GM19468 (cell line): ENCODE data around the gene PAM.
"Not testable (repeated sequence)": the region's sequence is repeated elsewhere in the genome, so short reads cannot be mapped to it uniquely, and the experiment has no call there.

Experiments
- ATAC-seq: cut with Tn5 transposase; IDR thresholded peaks from one replicate; pipeline ENCODE4 v1.9.1; 2021; ENCODE audit warnings: mild to moderate bottlenecking, moderate library complexity, moderate number of reproducible peaks; ENCODE audit not compliant: unreplicated experiment; ENCODE audit errors: extremely low read depth

The PAM gene

DNA sequence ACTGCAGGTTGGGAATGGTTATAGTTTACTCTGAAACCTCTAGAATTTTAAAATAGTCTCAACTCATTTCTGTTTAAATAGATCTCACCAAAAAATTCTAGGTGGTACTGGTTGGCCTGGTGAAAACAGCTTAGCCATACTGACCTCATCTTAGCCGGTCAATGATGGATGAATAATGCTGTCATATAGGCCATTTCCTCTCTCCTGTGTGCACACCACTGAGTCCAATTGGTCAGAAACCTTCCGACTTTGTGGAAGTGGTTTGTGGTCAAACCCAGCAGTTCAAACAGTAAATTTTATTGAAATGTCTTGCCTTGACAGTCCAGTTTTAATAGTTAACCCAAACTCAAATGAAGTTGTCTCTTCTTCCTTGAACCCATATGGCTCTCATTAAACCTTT, 266.2 kb downstream of the PAM start:
- ATAC-seq, result peak; percentile 91

DNA sequence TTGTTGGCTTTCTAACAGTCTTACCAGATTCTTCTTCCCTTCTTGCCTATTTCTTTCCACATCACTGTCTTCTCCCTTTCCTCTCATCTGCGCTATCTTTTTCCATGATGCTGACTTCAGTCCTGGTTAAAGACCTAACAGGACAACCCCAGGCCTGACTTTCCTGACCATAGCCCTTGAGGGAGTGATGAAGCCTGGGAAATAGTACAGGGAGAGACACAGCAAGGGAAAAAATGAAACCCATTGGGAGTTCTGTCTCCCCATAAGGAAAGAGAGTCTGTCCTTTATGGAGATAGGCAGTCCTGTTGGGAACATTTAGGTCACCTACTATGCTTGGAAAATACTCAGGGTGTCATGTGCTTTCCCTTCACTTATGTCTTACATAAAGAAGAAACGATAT, 272.2 kb downstream of the PAM start:
- ATAC-seq, result no peak

DNA sequence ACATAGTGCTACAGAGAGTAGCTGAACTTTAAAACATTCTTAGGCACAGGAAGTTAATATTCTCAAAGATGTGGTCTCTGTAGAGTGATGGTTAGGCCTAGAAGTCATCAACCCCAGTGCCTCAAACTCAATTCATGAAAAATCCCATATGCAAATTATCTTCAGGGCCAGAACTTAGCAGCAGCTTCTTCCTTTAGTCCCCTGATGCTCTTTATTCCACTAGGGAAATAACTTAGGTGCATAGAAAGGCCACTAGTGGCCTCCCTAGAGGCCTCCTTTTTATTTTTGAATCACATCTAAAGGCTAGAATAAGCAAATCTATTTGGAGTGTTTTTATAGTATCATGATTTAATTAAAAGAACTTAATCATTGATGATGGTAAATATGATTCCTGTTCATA, 276.5 kb downstream of the PAM start:
- ATAC-seq, result no peak

DNA sequence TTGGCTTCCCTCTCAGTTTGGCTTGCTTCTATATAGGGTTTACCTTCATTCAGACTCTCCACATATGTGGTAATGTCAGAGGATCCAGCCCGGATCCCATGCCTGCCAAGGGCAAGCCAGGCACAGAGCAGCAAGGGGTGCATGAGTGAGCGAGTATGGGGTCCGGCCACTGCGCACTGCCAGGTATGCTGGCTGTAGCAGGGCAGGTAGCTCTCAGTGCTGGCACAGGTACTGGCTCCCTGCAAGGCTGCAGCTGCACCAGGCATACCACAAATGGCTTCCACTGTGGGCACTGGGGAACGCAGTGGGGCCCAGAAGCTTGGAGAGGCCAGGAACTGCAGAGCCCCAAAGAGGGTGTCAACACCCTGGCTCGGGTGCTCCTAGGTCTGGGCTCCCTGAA, 278.6 kb downstream of the PAM start:
- ATAC-seq, result no peak

DNA sequence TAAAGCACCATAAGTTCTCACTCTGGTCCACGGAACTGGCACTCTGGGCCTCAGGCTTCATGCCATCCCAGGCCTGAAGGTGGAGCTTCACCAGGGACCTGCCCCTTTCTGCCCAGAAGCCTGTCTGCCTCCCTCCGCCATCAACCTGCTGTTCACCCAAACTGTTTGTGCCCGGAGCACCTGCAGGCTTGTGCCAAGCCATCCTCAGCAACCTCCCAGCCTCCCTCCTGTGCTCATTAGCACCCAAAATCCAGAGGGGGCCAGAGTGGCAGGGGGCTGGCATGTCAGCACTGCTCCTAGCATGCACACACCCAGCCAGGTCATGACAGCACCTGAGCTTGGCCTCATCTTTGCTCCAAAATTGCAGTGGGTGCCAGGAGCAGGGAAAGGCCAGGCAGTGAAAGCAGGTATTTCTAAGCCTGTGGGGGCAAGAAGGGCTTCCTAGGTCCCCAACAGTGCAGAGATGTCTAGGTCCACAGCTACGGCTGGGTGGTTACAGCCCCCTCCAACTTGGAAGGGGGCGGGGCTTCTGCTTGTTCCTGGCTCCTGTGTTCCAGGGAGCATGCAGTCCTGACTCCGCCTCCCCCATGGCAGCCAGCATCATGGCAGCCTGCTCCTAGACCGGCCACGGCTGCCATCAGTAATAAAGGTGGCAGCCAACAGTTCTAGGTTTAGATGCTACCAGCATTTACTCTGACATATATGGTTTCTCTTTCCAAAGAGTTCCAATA, 279.7 kb downstream of the PAM start:
- ATAC-seq, result no peak

DNA sequence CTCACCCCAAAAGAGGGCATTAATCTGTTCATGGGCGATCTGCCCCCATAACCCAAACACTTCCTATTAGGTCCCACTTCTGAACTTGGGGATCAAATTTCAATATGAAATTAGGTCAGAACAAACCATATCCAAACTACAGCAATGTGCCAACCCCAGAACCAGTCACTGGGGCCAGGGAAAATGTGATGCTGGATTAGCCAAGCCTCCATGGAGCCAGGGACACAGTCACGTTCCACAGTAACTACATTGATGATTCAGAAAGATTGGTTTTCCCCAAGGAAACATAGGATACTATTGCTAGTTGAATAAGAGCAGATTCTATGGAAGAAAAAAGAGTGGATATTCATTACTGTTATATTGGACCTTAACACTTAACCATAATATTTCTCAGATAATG, 280.6 kb downstream of the PAM start:
- ATAC-seq, result no peak

DNA sequence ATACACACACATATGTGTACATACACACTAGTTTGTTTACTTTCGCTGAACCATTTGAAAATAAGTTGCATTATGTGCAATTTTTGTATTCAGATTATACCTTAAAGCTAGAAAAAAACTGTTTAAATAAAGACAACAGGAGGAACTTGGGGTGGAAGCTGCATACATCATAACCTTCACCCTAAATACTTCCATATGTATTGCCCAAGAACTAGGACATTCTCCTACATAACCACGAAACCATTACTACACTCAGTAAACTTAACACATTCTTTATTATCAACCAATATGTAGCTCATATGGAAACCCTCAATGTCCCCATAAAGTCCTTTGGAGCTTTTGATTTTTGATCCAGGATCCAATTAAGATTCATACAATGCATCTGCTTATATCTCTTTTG, 281.5 kb downstream of the PAM start:
- ATAC-seq, result no peak

DNA sequence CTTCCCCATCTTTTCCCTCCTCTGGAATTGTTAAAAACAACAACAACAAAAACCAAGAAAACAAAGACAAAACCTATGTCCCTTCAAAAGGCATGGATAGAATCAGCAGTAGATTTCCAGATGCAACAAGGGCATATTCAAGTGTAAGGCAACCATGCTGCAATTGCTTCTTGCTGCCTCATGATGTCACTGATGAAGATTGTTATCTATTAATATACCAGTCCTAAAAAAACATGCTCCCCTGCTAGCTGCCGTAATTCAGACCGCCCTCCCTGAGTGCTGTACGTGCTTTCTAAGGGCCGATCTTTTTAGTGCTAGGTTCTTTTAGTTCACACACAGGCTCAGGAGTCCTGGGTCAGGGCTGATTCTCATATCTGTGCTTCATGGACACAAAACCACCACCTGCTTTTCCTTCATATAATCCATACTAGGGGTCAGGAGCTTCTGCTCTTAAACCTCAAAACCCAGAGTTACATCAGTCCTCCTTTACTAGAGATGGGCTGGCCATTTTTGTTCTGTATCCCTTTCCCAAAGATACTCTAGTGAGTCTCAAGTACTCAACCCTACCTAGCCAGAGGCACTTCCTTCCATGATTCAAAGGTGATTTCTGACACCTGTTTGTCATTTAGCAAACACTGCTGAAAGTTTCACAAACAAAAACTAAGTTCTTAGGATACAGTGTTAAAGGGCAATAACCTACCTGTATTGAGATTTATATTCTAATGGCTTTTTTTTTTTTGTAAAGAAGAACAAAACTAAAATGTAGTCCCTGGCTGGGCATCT, 282.8 kb downstream of the PAM start:
- no peak for ATAC-seq

DNA sequence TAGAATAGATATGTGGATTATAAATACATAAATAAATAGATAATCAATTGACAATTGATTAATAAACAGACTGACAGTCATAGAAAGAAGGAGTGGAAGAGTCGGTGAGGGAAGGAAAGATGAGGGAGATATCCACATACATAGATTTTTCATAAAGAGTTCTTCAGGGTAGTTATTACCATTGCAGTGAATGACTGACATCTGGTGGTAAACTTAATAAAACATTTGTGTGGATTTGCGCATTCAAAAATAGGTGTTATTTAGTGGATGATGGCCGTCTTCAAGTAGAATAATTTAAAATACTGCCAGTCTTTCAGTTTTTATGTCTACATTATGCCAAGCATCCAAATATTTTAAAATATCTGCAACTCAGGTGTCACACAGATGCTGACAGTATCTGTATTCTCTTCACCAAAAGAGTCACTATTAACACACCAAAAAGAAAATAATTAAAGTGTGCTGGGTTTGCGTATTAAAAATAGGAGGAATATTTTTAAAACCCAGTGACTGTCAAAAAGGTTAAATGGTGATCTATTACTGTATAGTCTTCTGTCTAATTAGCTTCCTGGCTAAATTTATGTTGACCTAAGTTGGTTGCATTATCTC, 286.1 kb downstream of the PAM start:
- ATAC-seq, result no peak

DNA sequence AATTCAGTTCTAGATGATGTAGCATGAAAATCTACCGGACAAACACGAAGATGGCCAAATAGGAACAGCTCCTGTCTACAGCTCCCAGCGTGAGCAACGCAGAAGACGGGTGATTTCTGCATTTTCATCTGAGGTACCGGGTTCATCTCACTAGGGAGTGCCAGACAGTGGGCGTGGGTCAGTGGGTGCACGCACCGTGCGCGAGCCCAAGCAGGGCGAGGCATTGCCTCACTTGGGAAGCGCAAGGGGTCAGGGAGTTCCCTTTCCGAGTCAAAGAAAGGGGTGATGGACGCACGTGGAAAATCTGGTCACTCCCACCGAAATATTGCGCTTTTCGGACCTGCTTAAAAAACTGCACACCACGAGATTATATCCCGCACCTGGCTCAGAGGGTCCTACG, 291.6 kb downstream of the PAM start:
- ATAC-seq, result not testable (repeated sequence)

DNA sequence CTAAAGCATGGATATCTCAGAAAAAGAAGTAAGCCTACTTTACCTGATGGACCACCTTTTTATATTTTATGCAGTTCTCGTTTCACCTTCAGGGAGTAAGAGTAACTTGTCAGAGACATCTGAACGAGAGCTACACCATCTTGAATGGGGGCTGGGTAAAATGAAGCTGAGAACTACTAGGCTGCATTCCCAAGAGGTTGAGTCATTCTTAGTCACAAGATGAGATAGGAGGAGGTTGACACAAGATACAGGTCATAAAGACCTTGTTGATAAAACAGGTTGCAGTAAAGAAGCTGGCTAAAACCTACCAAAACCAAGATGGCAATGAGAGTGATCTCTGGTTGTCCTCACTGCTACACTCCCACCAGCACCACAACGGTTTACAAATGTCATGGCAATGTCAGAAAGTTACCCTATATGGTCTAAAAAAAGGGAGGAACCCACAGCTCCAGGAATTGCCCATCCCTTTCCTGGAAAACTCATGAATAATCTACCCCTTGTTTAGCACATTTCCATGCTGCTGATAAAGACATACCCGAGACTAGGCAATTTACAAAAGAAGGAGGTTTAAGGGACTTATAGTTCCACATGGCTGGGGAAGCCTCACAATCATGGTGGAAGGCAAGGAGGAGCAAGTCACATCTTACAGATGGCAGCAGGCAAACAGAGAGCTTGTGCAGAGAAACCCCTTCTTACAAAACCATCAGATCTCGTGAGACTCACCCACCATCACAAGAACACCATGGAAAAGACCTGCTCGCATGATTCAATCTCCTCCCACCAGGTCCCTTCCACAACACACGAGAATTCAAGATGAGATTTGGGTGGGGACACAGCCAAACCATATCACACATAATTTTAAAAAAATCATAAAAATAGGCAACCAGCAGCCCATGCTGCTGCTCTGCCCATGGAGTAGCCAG, 302.4 kb downstream of the PAM start:
- ATAC-seq, result no peak

DNA sequence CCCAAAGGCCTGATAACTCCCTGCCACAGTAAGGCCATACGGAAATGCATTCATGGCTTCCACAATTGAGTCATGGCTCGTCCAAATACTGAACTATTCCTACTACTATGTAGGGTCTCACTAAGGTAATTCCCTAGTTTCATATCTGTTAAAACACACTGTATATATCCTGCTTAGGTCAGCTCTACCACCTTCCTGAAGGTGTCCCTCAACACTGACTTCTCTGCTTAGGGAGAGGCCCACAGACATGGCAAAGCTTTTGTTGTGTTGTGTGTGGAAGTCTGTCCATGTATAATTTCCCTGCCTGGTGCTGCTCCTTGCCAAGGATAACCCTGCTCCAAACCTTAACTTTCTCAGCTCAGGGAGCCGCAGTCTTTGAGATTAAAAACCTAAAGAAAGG, 304.4 kb downstream of the PAM start:
- ATAC-seq, result no peak

DNA sequence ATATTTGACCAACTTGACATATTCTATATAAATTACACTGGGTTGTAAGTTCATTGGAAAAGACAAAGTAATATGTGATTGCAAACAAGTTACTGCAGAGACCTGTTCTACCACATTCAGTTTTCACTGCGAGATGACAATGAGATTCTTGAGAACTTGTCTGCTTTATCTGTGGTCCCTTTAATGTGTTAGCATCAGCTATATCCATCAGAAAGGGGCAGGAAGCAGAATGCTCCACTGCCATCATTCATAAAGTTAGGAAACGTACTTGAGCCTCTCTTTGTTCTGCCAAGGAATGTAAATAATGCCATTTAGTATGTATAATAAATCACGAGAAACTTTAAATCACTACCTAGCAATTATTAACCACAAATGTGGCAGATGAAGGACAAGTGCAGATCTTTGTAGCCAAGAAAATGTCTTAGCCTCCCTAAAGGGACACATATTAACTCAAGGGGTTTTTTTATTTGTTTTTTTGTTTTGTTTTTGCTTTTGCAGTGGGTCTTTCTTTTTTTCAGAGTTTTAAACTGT, 305.4 kb downstream of the PAM start:
- no peak for ATAC-seq

DNA sequence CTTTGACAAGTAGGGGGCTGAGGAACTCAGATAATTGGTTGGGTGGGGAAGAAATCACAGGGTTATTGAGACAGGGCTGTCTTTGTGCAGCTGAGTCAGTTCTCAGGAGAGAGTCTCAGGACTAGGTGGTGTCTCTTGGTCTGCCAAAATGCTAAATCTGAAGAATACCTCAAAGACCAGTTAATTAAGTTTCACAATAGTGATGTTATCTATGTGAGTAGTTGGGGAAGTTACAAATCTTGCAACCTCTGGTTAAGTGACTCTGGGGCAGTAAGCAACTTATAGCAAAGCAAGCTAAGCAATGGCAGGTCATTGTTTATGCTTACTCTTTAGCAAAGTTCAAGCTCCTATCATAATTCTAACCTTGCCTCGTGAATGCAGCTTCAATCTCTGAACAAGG, 311.2 kb downstream of the PAM start:
- ATAC-seq, result no peak

DNA sequence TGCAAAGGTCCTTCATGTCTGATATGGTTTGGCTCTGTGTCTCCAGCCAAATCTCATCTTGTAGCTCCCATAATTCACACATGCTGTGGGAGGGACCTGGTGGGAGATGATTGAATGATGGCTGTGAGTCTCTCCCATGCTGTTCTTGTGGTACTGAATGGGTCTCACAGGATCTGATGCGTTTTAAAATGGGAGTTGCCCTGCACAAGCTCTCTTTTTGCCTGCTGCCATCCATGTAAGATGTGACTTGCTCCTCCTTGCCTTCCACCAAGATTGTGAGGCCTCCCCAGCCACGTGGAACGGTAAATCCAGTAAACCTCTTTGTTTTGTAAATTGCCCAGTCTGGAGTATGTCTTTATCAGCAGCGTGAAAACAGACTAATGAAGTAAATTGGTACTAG, 318.4 kb downstream of the PAM start:
- not testable (repeated sequence) for ATAC-seq

DNA sequence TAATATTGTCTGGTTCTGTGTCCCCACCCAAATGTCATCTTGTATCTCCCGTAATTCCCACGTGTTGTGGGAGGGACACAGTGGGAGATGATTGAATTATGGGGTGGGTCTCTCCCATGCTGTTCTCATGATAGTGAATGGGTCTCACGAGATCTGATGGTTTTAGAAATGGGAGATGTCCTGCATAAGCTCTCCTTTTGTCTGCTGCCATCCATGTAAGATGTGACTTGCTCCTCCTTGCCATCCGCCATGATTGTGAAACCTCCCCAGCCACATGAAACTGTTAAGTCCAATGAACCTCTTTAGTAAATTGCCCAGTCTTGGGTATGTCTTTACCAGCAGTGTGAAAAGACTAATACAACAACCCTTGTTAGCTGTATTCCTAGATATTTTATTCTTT, 320.3 kb downstream of the PAM start:
- no peak for ATAC-seq
